ENCODE data around the gene IMMT.
A peak's percentile ranks its signal among the peaks of the same experiment; 100 is the strongest.

IMMT gene

DNA sequence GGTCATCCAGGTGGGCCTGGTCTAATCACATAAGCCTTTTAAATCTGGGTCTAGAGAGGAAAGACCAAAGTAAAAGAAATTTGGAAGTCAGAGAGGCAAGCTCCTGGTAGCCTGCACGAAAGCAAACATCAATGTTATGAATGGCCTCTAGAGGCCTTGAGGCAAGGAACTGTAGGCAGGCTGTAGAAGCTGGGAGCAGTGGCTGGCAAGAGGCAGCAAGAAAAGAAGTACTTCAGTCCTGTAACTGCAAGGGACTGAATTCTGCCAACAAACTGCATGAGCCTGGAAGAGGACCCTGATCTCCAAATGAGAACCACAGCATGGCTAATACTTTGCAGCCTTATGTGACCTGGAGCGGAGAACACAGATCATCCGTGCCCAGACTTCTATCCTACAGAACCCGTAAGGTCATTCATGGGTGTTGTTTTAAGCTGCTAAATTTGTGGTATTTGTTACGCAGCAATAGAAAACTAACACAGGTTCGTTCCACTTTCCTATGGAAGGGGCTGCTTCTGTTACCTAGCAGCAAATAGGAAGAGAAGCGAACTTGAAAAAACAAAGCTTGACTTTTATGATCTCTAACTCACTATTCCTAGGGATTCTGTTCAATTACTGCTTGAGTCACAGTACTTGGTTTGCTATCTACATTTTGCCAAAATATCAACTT, 1.2 kb downstream of the IMMT start:
- Histone ChIP-seq H3K9me3 (replicated peaks; ENCODE audit: low read length) (no peaks in the 10 kb centered on the region), H3K36me3 (ENCODE audit: insufficient read depth, low read length) (peaks cover 12% of the 10 kb centered on the region), H3K27me3 (ENCODE audit: control insufficient read depth, insufficient read depth, low read length) (no peaks in the 10 kb centered on the region), H3K4me1 (ENCODE audit: control insufficient read depth, insufficient read depth, low read length) (peaks cover 11% of the 10 kb centered on the region), H3K9ac (ENCODE audit: low read depth, low read length) (peak overlapping the region; percentile 98), H3K4me2 (ENCODE audit: low read length) (peak overlapping the region; percentile 88), H3K4me3 (ENCODE audit: low read length) (peak overlapping the region; percentile 91)

DNA sequence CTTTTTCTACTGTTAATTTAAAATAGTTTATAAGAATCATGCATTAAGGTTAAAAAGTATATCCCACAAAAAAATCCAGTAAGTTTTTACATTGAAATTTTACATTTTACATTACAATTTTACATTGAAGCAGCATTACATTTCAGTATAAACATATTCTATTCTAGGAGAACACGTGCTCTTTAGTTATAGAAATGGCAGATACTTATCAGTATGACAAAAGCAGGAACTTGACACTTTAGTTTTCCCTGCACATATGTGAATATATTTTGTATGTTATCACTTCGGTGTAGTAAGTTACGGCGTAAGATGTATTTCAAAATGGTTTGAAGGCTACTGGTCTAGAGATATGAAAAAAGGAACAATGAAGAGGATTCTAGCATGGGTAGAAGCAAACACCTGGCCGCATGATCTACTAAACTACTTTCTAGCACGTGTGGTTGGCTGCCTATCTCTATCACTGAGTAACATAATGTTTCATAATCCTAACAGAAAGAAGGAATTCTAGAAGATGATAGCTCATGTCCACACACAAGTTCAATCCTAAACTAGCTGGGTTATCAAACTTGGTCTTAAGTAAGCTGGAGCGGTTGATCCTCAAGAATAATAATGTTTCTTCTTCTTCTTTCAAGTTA, 5.4 kb downstream of the IMMT start:
- Histone ChIP-seq H3K9me3 (replicated peaks; ENCODE audit: low read length) (no peaks in the 10 kb centered on the region), H3K4me1 (ENCODE audit: control insufficient read depth, insufficient read depth, low read length) (peaks cover 28% of the 10 kb centered on the region)

DNA sequence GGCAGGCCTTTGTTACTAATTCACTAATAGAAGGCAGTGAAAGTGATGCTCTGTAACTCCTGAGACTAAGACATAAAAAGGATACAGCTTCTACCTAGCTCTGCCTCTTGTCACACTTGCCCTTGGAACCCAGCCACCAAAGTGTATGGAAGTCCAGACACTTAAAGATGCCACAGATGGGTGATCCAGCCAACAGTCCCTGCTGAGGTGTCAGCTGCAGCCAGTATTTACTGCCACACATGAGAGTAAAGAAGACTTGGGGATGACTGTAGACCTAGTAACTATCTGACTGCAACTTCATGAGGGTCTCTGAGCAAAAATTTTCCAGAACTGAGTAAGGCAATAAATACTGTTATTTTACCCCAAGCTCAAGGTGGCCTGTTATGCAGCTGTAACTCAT, 8.8 kb downstream of the IMMT start:
- Histone ChIP-seq H3K36me3 (ENCODE audit: insufficient read depth, low read length) (peaks cover 21% of the 10 kb centered on the region), H3K27me3 (ENCODE audit: control insufficient read depth, insufficient read depth, low read length) (no peaks in the 10 kb centered on the region), H3K9ac (ENCODE audit: low read depth, low read length) (no peak overlapping the region), H3K9me3 (replicated peaks; ENCODE audit: low read length) (no peaks in the 10 kb centered on the region), H3K4me2 (ENCODE audit: low read length) (no peak overlapping the region), H3K4me1 (ENCODE audit: control insufficient read depth, insufficient read depth, low read length) (peaks cover 25% of the 10 kb centered on the region), H3K4me3 (ENCODE audit: low read length) (no peak overlapping the region)

More for the DNA sequence above, 5.4 kb downstream of the IMMT start:
- no peaks in the 10 kb centered on the region for H3K27me3 ChIP-seq (ENCODE audit: control insufficient read depth, insufficient read depth, low read length)
- no peak overlapping the region for H3K4me2 ChIP-seq (ENCODE audit: low read length)
- no peak overlapping the region for H3K9ac ChIP-seq (ENCODE audit: low read depth, low read length)
- H3K36me3 ChIP-seq (ENCODE audit: insufficient read depth, low read length), result peaks cover 21% of the 10 kb centered on the region
- H3K4me3 ChIP-seq (ENCODE audit: low read length), result no peak overlapping the region

DNA sequence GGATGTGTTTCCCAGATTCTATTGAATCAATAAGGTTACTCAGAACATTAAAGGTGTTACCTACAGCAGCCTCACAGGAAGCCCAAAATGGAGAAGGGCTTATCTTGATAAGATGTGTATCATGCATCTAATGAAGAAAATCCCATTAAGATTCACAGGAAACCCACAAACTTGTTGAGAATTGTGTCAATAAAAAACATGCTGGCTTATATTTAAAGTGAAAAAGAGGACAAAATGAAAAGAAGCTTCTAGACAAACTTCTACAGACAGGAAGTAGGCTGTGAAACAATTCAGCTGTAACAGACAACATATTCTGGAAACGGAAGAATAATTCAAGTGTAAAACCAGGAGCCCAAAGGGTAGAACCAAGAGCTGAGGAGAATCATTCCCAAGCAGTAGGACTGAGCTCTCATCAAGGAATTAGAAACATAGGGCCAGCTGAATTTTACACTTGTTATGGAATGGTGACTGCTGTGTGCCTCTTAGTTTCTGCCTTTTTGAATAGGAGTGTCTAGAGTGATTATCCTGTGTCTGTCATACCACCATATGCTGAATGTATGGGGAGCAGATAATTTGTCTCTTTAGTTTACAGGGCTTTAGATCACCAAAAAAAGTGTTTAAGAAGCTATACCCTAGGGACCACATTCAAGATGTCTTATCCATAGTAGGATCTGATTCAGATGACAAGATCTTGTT, 9.6 kb downstream of the IMMT start:
- Histone ChIP-seq H3K4me2 (ENCODE audit: low read length) (no peak overlapping the region), H3K4me1 (ENCODE audit: control insufficient read depth, insufficient read depth, low read length) (peaks cover 25% of the 10 kb centered on the region), H3K9ac (ENCODE audit: low read depth, low read length) (no peak overlapping the region), H3K4me3 (ENCODE audit: low read length) (no peak overlapping the region), H3K27me3 (ENCODE audit: control insufficient read depth, insufficient read depth, low read length) (no peaks in the 10 kb centered on the region), H3K9me3 (replicated peaks; ENCODE audit: low read length) (no peaks in the 10 kb centered on the region), H3K36me3 (ENCODE audit: insufficient read depth, low read length) (peaks cover 21% of the 10 kb centered on the region)

DNA sequence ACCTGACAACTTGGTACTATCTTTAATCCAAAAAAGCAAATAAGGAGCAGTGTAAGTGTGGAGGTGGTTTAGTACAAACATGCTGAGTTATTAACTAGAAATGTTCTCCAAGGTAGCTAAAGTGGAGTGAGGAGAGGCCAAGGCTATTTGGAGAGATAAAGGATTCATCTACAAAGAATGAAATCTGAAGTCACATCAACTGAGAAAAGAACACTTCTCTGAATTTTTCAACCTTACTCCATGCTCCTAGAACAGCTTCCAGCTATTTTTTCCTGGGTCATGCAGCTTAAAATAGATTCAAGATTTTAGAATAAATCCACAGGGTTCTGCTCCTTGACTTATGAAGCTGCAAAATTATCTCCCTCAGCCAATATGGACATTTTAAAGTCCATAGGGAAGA, 18.7 kb downstream of the IMMT start:
- H3K36me3 ChIP-seq (ENCODE audit: insufficient read depth, low read length), result peaks cover 33% of the 10 kb centered on the region
- H3K9ac ChIP-seq (ENCODE audit: low read depth, low read length), result no peak overlapping the region
- no peak overlapping the region for H3K4me3 ChIP-seq (ENCODE audit: low read length)
- no peaks in the 10 kb centered on the region for H3K9me3 ChIP-seq (replicated peaks; ENCODE audit: low read length)
- no peaks in the 10 kb centered on the region for H3K4me1 ChIP-seq (ENCODE audit: control insufficient read depth, insufficient read depth, low read length)
- H3K4me2 ChIP-seq (ENCODE audit: low read length), result no peak overlapping the region
- no peaks in the 10 kb centered on the region for H3K27me3 ChIP-seq (ENCODE audit: control insufficient read depth, insufficient read depth, low read length)

DNA sequence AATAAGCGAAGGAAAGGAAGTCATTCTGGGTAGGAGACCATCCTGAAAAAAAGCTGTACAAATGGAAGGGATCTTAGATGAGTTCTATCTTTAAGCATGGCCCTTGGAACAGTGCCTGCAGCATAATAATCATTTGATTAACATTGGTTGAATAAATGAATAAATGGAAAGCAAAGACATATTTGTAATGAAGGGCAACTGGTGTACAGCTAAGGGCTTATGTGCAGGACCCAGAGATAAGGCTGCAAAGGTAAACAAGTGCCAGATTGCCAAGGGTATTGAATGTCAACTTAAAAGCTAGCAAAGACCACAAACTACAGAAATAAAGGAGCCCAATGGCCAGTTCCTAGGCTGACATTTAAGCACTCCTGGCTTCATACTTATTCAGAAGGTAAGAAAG, 19.4 kb downstream of the IMMT start:
- H3K4me3 ChIP-seq (ENCODE audit: low read length), result no peak overlapping the region
- no peaks in the 10 kb centered on the region for H3K9me3 ChIP-seq (replicated peaks; ENCODE audit: low read length)
- no peak overlapping the region for H3K4me2 ChIP-seq (ENCODE audit: low read length)
- H3K9ac ChIP-seq (ENCODE audit: low read depth, low read length), result no peak overlapping the region
- H3K4me1 ChIP-seq (ENCODE audit: control insufficient read depth, insufficient read depth, low read length), result no peaks in the 10 kb centered on the region
- H3K36me3 ChIP-seq (ENCODE audit: insufficient read depth, low read length), result peaks cover 39% of the 10 kb centered on the region
- H3K27me3 ChIP-seq (ENCODE audit: control insufficient read depth, insufficient read depth, low read length), result no peaks in the 10 kb centered on the region

DNA sequence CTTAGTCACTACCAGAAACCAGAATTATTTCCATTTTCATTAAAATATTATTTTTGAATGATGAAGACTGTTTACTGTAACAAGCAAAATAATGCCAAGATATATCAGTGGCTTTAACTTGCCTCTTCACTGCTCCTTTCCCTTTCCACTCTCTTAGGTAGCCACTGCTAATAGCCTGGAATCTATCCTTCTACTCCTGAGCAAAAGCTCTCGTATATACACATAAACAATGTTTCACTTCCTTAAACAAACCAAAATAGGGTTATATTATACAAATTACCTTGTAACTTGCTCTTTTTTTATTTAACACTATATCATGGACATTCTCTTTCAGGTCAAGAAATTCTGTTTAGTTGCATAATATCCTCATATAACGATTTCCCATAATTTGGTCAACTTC, 20.8 kb downstream of the IMMT start:
- no peak overlapping the region for H3K4me3 ChIP-seq (ENCODE audit: low read length)
- no peaks in the 10 kb centered on the region for H3K27me3 ChIP-seq (ENCODE audit: control insufficient read depth, insufficient read depth, low read length)
- H3K4me2 ChIP-seq (ENCODE audit: low read length), result no peak overlapping the region
- H3K9me3 ChIP-seq (replicated peaks; ENCODE audit: low read length), result no peaks in the 10 kb centered on the region
- peaks cover 40% of the 10 kb centered on the region for H3K36me3 ChIP-seq (ENCODE audit: insufficient read depth, low read length)
- H3K9ac ChIP-seq (ENCODE audit: low read depth, low read length), result no peak overlapping the region
- H3K4me1 ChIP-seq (ENCODE audit: control insufficient read depth, insufficient read depth, low read length), result no peaks in the 10 kb centered on the region

DNA sequence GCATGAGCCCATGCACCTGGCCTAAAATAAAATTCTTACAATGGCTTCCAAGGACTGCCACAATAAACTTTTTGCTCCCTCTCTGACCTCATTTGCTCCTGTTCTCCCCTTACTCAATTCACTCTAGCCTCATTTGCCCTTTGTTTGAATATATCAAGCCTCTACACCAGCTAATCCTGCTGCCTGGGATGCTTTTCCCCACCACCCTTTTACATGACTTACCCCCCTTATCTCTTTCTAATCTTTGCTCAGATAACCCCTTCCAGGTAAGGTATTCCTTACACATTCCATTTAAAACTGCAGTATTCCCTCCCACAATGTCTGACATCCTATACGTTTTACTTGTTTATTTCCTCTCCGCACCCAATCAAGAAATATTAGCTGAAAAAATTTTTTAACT, 22.7 kb downstream of the IMMT start:
- Histone ChIP-seq H3K4me1 (ENCODE audit: control insufficient read depth, insufficient read depth, low read length) (no peaks in the 10 kb centered on the region), H3K27me3 (ENCODE audit: control insufficient read depth, insufficient read depth, low read length) (no peaks in the 10 kb centered on the region), H3K4me2 (ENCODE audit: low read length) (no peak overlapping the region), H3K9me3 (replicated peaks; ENCODE audit: low read length) (no peaks in the 10 kb centered on the region), H3K36me3 (ENCODE audit: insufficient read depth, low read length) (peaks cover 47% of the 10 kb centered on the region), H3K9ac (ENCODE audit: low read depth, low read length) (no peak overlapping the region), H3K4me3 (ENCODE audit: low read length) (no peak overlapping the region)

DNA sequence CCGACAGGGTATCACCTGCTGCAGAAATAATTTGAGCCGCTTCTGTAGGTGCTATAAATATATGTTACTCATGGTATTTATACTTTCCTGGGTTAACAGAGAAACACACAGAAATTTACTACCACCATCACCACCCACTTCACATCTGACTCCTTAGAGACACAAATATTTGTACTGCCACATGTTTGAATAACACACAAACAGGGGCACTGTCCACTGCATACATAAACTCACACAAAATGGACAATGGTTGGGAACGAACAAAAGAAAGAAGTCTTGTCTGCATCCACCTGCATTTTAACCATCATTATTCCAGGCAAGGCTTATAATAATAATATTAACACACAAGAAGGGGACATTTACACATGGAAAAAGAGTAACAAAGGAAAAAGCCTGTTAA, 24.0 kb downstream of the IMMT start:
- Histone ChIP-seq H3K36me3 (ENCODE audit: insufficient read depth, low read length) (peaks cover 44% of the 10 kb centered on the region), H3K9ac (ENCODE audit: low read depth, low read length) (no peak overlapping the region), H3K9me3 (replicated peaks; ENCODE audit: low read length) (no peaks in the 10 kb centered on the region), H3K4me1 (ENCODE audit: control insufficient read depth, insufficient read depth, low read length) (no peaks in the 10 kb centered on the region), H3K4me2 (ENCODE audit: low read length) (no peak overlapping the region), H3K4me3 (ENCODE audit: low read length) (no peak overlapping the region), H3K27me3 (ENCODE audit: control insufficient read depth, insufficient read depth, low read length) (no peaks in the 10 kb centered on the region)

DNA sequence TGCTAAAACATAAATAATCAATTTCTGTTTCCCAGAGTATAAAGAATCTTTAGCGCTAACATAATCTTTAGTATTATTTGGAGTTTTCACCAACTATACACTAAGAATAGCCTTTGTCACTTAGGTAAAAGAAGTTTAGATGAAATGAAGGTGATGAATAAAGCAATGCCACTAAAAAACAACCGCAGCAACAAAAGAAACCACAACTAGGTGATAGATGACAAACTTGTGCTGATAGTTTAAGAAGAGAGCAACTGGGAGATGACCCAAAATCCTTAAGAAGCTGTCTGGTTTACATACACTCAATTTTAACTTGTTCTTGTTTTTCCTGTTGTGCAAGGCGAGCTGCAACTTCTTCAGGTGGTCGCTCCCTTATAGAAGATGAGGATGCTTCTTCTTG, 24.8 kb downstream of the IMMT start:
- Histone ChIP-seq H3K36me3 (ENCODE audit: insufficient read depth, low read length) (peaks cover 45% of the 10 kb centered on the region), H3K4me2 (ENCODE audit: low read length) (no peak overlapping the region), H3K9ac (ENCODE audit: low read depth, low read length) (no peak overlapping the region), H3K9me3 (replicated peaks; ENCODE audit: low read length) (no peaks in the 10 kb centered on the region), H3K27me3 (ENCODE audit: control insufficient read depth, insufficient read depth, low read length) (no peaks in the 10 kb centered on the region), H3K4me3 (ENCODE audit: low read length) (no peak overlapping the region), H3K4me1 (ENCODE audit: control insufficient read depth, insufficient read depth, low read length) (no peaks in the 10 kb centered on the region)

DNA sequence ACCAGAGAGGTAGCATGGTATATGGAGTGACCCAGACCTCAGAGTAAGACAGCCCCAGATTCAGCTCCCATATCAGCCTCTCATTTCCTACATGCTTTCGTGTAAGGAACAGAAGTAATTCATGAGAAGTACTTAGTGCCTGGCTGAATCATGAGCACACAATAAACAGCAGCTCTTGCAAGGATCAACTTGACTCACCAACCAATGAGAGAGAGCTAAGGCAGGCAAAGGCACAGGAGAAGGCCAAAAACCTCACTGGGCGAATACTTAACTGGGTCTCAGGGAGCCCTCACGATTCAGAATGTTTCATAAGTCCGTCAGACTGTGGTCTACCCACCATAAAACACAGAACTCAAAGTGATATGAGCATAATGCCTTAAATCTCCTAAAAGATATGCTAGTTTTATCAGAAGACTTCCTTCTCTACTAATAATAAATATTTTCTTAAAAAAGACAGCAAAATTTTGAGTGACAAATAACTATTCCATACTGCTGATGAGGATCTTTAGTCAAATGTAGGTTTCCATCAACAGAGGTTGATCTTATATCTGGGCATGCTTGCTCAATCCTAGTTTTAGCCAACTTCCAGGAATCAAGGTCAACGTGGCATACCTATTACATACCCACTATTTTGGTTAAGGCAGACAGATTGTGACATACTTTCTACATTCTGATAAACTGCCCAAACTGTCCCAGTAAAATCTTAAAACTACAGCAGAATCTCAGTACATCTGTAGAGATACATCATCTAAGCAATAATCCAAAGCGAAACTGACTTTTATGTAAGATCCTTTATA, 34.9 kb downstream of the IMMT start:
- no peak overlapping the region for H3K4me3 ChIP-seq (ENCODE audit: low read length)
- no peaks in the 10 kb centered on the region for H3K4me1 ChIP-seq (ENCODE audit: control insufficient read depth, insufficient read depth, low read length)
- no peak overlapping the region for H3K4me2 ChIP-seq (ENCODE audit: low read length)
- no peaks in the 10 kb centered on the region for H3K27me3 ChIP-seq (ENCODE audit: control insufficient read depth, insufficient read depth, low read length)
- peaks cover 62% of the 10 kb centered on the region for H3K36me3 ChIP-seq (ENCODE audit: insufficient read depth, low read length)
- H3K9ac ChIP-seq (ENCODE audit: low read depth, low read length), result no peak overlapping the region
- H3K9me3 ChIP-seq (replicated peaks; ENCODE audit: low read length), result no peaks in the 10 kb centered on the region

All from skeletal muscle satellite cell (primary cell).